Liver (tissue), 3 donors: ENCODE data around the gene METTL2B.
"Not testable (repeated sequence)": the region's sequence is repeated elsewhere in the genome, so short reads cannot be mapped to it uniquely, and the experiment has no call there.

ENCODE experiments used
- CTCF ChIP-seq: fragments of 150-350 bp; IDR thresholded peaks from 2 replicates; pipeline ENCODE4 v1.5.1; 2017; ENCODE audit warnings: improper control_type of control experiment, low read depth, low read length; ENCODE audit not compliant: missing input control
- EGR1 ChIP-seq, 2 donors: IDR thresholded peaks; 2 replicates each; pipeline ENCODE4 v1.6.1; 2016 to 2018; ENCODE audit warnings: antibody characterized with exemption in 2 of 2, low read depth in 2 of 2
- NR2F2 ChIP-seq: IDR thresholded peaks from 2 replicates; pipeline ENCODE4 v1.6.1; 2016; ENCODE audit warnings: antibody characterized with exemption
- donor health status: healthy.
- donor health status: healthy.

GRCh38 chr7:128457385-128457784 lies 19.2 kb upstream of the METTL2B start:
- not testable (repeated sequence) for TF ChIP-seq EGR1 (IDR thresholded peaks at IDR 0.05; ENCODE audit: low read depth in 2 of 2); CTCF; NR2F2
